IMR-90 (cell line): Measurements from ENCODE around the gene MALRD1.

Experiments
- CHD1 ChIP-seq: IDR thresholded peaks from 2 replicates; pipeline ENCODE4 v1.6.1; 2012; ENCODE audit warnings: low read depth, low read length, improper control_type of control experiment
- CTCF ChIP-seq: conservative IDR thresholded peaks from 2 replicates; pipeline ENCODE4 v1.5.1; 2012; ENCODE audit warnings: mild to moderate bottlenecking, low read depth, low read length, improper control_type of control experiment
- MAZ ChIP-seq: IDR thresholded peaks from 2 replicates; pipeline ENCODE4 v1.6.1; 2012; ENCODE audit warnings: low read depth, mild to moderate bottlenecking, low read length, improper control_type of control experiment, moderate library complexity, borderline replicate concordance
- POLR2A ChIP-seq: IDR thresholded peaks from 2 replicates; pipeline ENCODE4 v1.6.1; 2012; ENCODE audit warnings: mild to moderate bottlenecking, low read depth, low read length
- RFX5 ChIP-seq: IDR thresholded peaks from 2 replicates; pipeline ENCODE4 v1.8.0; 2012; ENCODE audit warnings: low read depth, mild to moderate bottlenecking, low read length, moderate library complexity

- no peak for TF ChIP-seq RFX5
- TF ChIP-seq CHD1, result no peak
- TF ChIP-seq MAZ, result no peak
- no peak for TF ChIP-seq CTCF
- no peak for TF ChIP-seq POLR2A
These were observed 318.6 kb downstream of the MALRD1 start for GRCh38 chr10:19367176-19367575.
